ENCODE measurements around the gene CD99.

DNA sequence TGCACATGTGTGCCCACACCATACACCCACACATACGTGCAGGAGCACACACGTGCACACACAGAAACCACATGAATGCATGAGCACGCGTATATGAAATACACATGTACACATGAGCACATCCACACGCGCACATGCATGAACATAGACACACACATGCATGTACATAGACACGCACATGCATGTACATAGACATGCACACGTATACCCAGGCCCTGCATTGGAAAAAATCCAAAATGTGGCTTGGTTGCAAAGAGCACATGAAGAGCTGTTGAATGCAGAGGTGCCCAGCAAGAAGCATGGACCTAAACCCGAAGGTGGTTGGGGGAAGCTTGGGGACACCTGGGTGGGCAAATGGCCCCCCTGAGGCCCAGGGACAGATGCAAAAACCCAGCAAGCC, 18.5 kb downstream of the CD99 start:
- TF ChIP-seq, protein P1, sequence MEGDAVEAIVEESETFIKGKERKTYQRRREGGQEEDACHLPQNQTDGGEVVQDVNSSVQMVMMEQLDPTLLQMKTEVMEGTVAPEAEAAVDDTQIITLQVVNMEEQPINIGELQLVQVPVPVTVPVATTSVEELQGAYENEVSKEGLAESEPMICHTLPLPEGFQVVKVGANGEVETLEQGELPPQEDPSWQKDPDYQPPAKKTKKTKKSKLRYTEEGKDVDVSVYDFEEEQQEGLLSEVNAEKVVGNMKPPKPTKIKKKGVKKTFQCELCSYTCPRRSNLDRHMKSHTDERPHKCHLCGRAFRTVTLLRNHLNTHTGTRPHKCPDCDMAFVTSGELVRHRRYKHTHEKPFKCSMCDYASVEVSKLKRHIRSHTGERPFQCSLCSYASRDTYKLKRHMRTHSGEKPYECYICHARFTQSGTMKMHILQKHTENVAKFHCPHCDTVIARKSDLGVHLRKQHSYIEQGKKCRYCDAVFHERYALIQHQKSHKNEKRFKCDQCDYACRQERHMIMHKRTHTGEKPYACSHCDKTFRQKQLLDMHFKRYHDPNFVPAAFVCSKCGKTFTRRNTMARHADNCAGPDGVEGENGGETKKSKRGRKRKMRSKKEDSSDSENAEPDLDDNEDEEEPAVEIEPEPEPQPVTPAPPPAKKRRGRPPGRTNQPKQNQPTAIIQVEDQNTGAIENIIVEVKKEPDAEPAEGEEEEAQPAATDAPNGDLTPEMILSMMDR (conservative IDR thresholded peaks at IDR 0.05; ENCODE audit: low read length), result no peak
- no peak for TF ChIP-seq EZH2phosphoT487 (IDR thresholded peaks at IDR 0.05; ENCODE audit: borderline replicate concordance)
